ENCODE measurements around the gene CD83. TPM values are rescaled to one million over a fixed set of nuclear protein-coding genes. Genes with fewer than 3 reads are reported as not detected.

CD83 gene
- total and polyA plus RNA-seq, 2 donors (not counting 1 experiment from before 2014, with no cell fraction given) = 320 to 332 TPM

GRCh38 chr6:14126191-14126590 is 8.6 kb downstream of the CD83 start:
- peak overlapping the region; percentile 80 for H3K4me2 ChIP-seq (replicated peaks; ENCODE audit: low read depth, low read length, poor library complexity, severe bottlenecking)
- H3K4me3 ChIP-seq (ENCODE audit: control extremely low read depth in 1 of 5, extremely low read depth in 1 of 5, insufficient read depth in 1 of 5, low read depth in 2 of 5, low read length in 4 of 5) = peak overlapping the region in 1 of 5 experiments; percentile 21
- H3K36me3 ChIP-seq (replicated peaks in 1 of 2; ENCODE audit: control extremely low read depth in 1 of 2, control insufficient read depth in 1 of 2, extremely low read depth in 1 of 2, insufficient read depth in 2 of 2, low read length in 1 of 2) = peaks cover 4 to 77% of the 10 kb centered on the region in 2 experiments
- H3K9me3 ChIP-seq (ENCODE audit: control extremely low read depth in 1 of 3, control insufficient read depth in 2 of 3, insufficient read depth in 1 of 3, low read length in 2 of 3) = no peaks in the 10 kb centered on the region
- CTCF ChIA-PET = interaction anchor here (0.9 to 6.4 kb wide), 14 partner anchors 7 to 1499 kb away, joined by 3 to 56 read pairs (median 4); partner anchors contain the start of gene CD83
- peaks cover 82% of the 10 kb centered on the region for H4K20me1 ChIP-seq (ENCODE audit: control insufficient read depth, insufficient read depth, low read length, poor library complexity, severe bottlenecking)
- TF ChIP-seq, protein P1, sequence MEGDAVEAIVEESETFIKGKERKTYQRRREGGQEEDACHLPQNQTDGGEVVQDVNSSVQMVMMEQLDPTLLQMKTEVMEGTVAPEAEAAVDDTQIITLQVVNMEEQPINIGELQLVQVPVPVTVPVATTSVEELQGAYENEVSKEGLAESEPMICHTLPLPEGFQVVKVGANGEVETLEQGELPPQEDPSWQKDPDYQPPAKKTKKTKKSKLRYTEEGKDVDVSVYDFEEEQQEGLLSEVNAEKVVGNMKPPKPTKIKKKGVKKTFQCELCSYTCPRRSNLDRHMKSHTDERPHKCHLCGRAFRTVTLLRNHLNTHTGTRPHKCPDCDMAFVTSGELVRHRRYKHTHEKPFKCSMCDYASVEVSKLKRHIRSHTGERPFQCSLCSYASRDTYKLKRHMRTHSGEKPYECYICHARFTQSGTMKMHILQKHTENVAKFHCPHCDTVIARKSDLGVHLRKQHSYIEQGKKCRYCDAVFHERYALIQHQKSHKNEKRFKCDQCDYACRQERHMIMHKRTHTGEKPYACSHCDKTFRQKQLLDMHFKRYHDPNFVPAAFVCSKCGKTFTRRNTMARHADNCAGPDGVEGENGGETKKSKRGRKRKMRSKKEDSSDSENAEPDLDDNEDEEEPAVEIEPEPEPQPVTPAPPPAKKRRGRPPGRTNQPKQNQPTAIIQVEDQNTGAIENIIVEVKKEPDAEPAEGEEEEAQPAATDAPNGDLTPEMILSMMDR (IDR thresholded peaks at IDR 0.05) = no peak
- TF ChIP-seq EZH2 (IDR thresholded peaks at IDR 0.05; ENCODE audit: borderline replicate concordance, insufficient read depth, low read depth, low read length, poor library complexity, severe bottlenecking) = no peak
- no CpG with 5 or more reads among the region's 5 CpGs for whole genome bisulfite sequencing (ENCODE audit: insufficient coverage)
- Mint-ChIP-seq H3K4me1 (peaks cover 93% of the 10 kb centered on the region), H3K27me3 (no peaks in the 10 kb centered on the region), H3K9me3 (ENCODE audit: insufficient read depth) (no peaks in the 10 kb centered on the region), H3K4me3 (peak overlapping the region; percentile 90), H3K27ac (peak overlapping the region; percentile 91)
- no peak overlapping the region for H3K9ac ChIP-seq (ENCODE audit: low read length)
- H3K27me3 ChIP-seq (replicated peaks in 1 of 4; ENCODE audit: control extremely low read depth in 1 of 4, control insufficient read depth in 3 of 4, insufficient read depth in 4 of 4, low read length in 3 of 4) = no peaks in the 10 kb centered on the region
- H2AFZ ChIP-seq (ENCODE audit: insufficient read depth, low read depth, low read length, poor library complexity, severe bottlenecking) = no peak overlapping the region
- H3K79me2 ChIP-seq (ENCODE audit: control insufficient read depth, insufficient read depth, low read length) = peaks cover 100% of the 10 kb centered on the region
- intact Hi-C loops (cut with micrococcal nuclease) = no loop called here
- no peak for ATAC-seq (ENCODE audit: low read depth)
- POLR2A ChIA-PET = interaction anchor here (0.8 to 2.8 kb wide), 5 partner anchors 9 to 51 kb away, joined by 3 to 11 read pairs (median 4); partner anchors contain the start of gene CD83
- peak overlapping the region; percentile 98 to 99 for H3K27ac ChIP-seq (ENCODE audit: low read length in 2 of 2)
- DNase-seq = peak; percentile 52
- peaks cover 96 to 97% of the 10 kb centered on the region in 2 donors for H3K4me1 ChIP-seq (ENCODE audit: control insufficient read depth in 2 of 2, insufficient read depth in 2 of 2, low read length in 2 of 2)

GRCh38 chr6:14127611-14128010 is 10.0 kb downstream of the CD83 start:
- Mint-ChIP-seq H3K27ac (no peak overlapping the region), H3K4me3 (peak overlapping the region; percentile 82), H3K27me3 (no peaks in the 10 kb centered on the region), H3K4me1 (peaks cover 96% of the 10 kb centered on the region), H3K9me3 (ENCODE audit: insufficient read depth) (no peaks in the 10 kb centered on the region)
- H2AFZ ChIP-seq (ENCODE audit: insufficient read depth, low read depth, low read length, poor library complexity, severe bottlenecking) = no peak overlapping the region
- H3K4me3 ChIP-seq (ENCODE audit: control extremely low read depth in 1 of 5, extremely low read depth in 1 of 5, insufficient read depth in 1 of 5, low read depth in 2 of 5, low read length in 4 of 5) = no peak overlapping the region
- ATAC-seq (ENCODE audit: low read depth) (no peak), DNase-seq (no peak)
- H3K79me2 ChIP-seq (ENCODE audit: control insufficient read depth, insufficient read depth, low read length) = peaks cover 100% of the 10 kb centered on the region
- CTCF ChIA-PET = interaction anchor here (0.9 to 6.4 kb wide), 7 partner anchors 9 to 217 kb away, joined by 3 to 56 read pairs (median 18); partner anchors contain the start of gene CD83
- POLR2A ChIA-PET = interaction anchor here (0.7 to 2.8 kb wide), 4 partner anchors 10 to 63 kb away, joined by 3 to 11 read pairs (median 4); partner anchors contain the start of gene CD83
- peak overlapping the region; percentile 80 for H3K4me2 ChIP-seq (replicated peaks; ENCODE audit: low read depth, low read length, poor library complexity, severe bottlenecking)
- no peak for TF ChIP-seq EZH2 (IDR thresholded peaks at IDR 0.05; ENCODE audit: borderline replicate concordance, insufficient read depth, low read depth, low read length, poor library complexity, severe bottlenecking)
- TF ChIP-seq, protein P1 (IDR thresholded peaks at IDR 0.05) = no peak
- H4K20me1 ChIP-seq (ENCODE audit: control insufficient read depth, insufficient read depth, low read length, poor library complexity, severe bottlenecking) = peaks cover 90% of the 10 kb centered on the region
- no peaks in the 10 kb centered on the region for H3K9me3 ChIP-seq (ENCODE audit: control extremely low read depth in 1 of 3, control insufficient read depth in 2 of 3, insufficient read depth in 1 of 3, low read length in 2 of 3)
- H3K4me1 ChIP-seq (ENCODE audit: control insufficient read depth in 2 of 2, insufficient read depth in 2 of 2, low read length in 2 of 2) = peaks cover 85 to 94% of the 10 kb centered on the region in 2 donors
- 71% methylated on average over 1 of the region's 3 CpGs for WGBS (ENCODE audit: insufficient coverage)
- no peaks in the 10 kb centered on the region for H3K27me3 ChIP-seq (replicated peaks in 1 of 4; ENCODE audit: control extremely low read depth in 1 of 4, control insufficient read depth in 3 of 4, insufficient read depth in 4 of 4, low read length in 3 of 4)
- no peak overlapping the region for H3K9ac ChIP-seq (ENCODE audit: low read length)
- intact Hi-C loops (cut with micrococcal nuclease) = no loop called here
- peaks cover 8 to 79% of the 10 kb centered on the region in 2 experiments for H3K36me3 ChIP-seq (replicated peaks in 1 of 2; ENCODE audit: control extremely low read depth in 1 of 2, control insufficient read depth in 1 of 2, extremely low read depth in 1 of 2, insufficient read depth in 2 of 2, low read length in 1 of 2)
- H3K27ac ChIP-seq (ENCODE audit: low read length in 2 of 2) = no peak overlapping the region

All from B cell (primary cell).